AG04450 (cell line): ENCODE measurements around the gene CPXM2. TPM values are rescaled to one million over a fixed set of nuclear protein-coding genes. Genes with fewer than 3 reads are reported as not detected.

Experiments used
- CTCF ChIA-PET: fragments of 300-600, 350-600 bp; formaldehyde crosslinking; extraction: SDS; loops from one replicate; lab custom pipeline; 2022; ENCODE audit warnings: antibody characterized with exemption, inconsistent platforms; lab: Charles Lee
- POLR2A ChIA-PET: fragments of 350-600 bp; formaldehyde crosslinking; extraction: SDS; loops from one replicate; lab custom pipeline; 2021; ENCODE audit warnings: antibody characterized with exemption, inconsistent platforms; lab: Yijun Ruan, JAX
- DNase-seq: peaks from one replicate; pipeline ENCODE4 v3.0.0-alpha.2; 2011; ENCODE audit warnings: low read depth, low spot score
- H3K27ac ChIP-seq: one replicate; pipeline ENCODE4 v1.5.1; 2012; ENCODE audit warnings: low read depth, low read length, control low read depth
- H3K27me3 ChIP-seq: one replicate; pipeline ENCODE4 v1.6.0; 2012; ENCODE audit warnings: low read length; ENCODE audit not compliant: control insufficient read depth, insufficient read depth
- H3K4me3 ChIP-seq: 2 replicates; pipeline ENCODE4 v1.5.1; 2011; ENCODE audit warnings: mild to moderate bottlenecking, low read depth, low read length, control low read depth
- H3K9me3 ChIP-seq: 2 replicates; pipeline ENCODE4 v1.5.1; 2012; ENCODE audit warnings: low read length; ENCODE audit not compliant: control insufficient read depth, insufficient read depth
- CTCF ChIP-seq: IDR thresholded peaks from 2 replicates; pipeline ENCODE4 v1.5.1; 2011; ENCODE audit warnings: low read depth, low read length, control low read depth, inconsistent platforms
- polyA plus RNA-seq: library from polyadenylated mRNA; depleted of rRNA; stranded (reverse); fragments of >200 nt; gene quantifications from 2 replicates; pipeline ENCODE4 v1.2.3, GENCODE V29; 2011

CPXM2 gene
- polyA plus RNA-seq, 1 experiment: not detected

GRCh38 chr10:123847686-123848432 is 43.7 kb downstream of the CPXM2 start:
- H3K4me3 ChIP-seq: no peak overlapping the region
- no peak overlapping the region for H3K27ac ChIP-seq
- H3K9me3 ChIP-seq: peaks cover 22% of the 10 kb centered on the region
- ChIA-PET CTCF (no interaction called here), POLR2A (no interaction called here)
- DNase-seq: no peak
- no peak for TF ChIP-seq CTCF
- no peaks in the 10 kb centered on the region for H3K27me3 ChIP-seq

GRCh38 chr10:123843835-123844234 is 47.8 kb downstream of the CPXM2 start:
- no peak for DNase-seq
- no peaks in the 10 kb centered on the region for H3K27me3 ChIP-seq
- H3K9me3 ChIP-seq: peaks cover 16% of the 10 kb centered on the region
- no peak overlapping the region for H3K4me3 ChIP-seq
- H3K27ac ChIP-seq: no peak overlapping the region
- ChIA-PET CTCF (no interaction called here), POLR2A (no interaction called here)
- TF ChIP-seq CTCF: no peak

GRCh38 chr10:123842692-123843385 is 48.8 kb downstream of the CPXM2 start:
- CTCF ChIA-PET: no interaction called here
- H3K4me3 ChIP-seq: no peak overlapping the region
- no peak overlapping the region for H3K27ac ChIP-seq
- no peak for DNase-seq
- POLR2A ChIA-PET: no interaction called here
- TF ChIP-seq CTCF: no peak
- H3K9me3 ChIP-seq: peaks cover 25% of the 10 kb centered on the region
- no peaks in the 10 kb centered on the region for H3K27me3 ChIP-seq

- POLR2A ChIA-PET: no interaction called here
- no peak for TF ChIP-seq CTCF
- CTCF ChIA-PET: no interaction called here
- peaks cover 33% of the 10 kb centered on the region for H3K9me3 ChIP-seq
- no peak overlapping the region for H3K27ac ChIP-seq
- H3K4me3 ChIP-seq: no peak overlapping the region
- no peaks in the 10 kb centered on the region for H3K27me3 ChIP-seq
- no peak for DNase-seq
These were observed 50.0 kb downstream of the CPXM2 start for GRCh38 chr10:123841560-123841959.

GRCh38 chr10:123841115-123841514 is 50.5 kb downstream of the CPXM2 start:
- no peak for TF ChIP-seq CTCF
- ChIA-PET POLR2A (no interaction called here), CTCF (interaction anchor here (0.6 kb wide), 1 partner anchor 283 kb away, joined by 4 read pairs; no protein-coding TSS in a partner anchor)
- peaks cover 34% of the 10 kb centered on the region for H3K9me3 ChIP-seq
- H3K27me3 ChIP-seq: no peaks in the 10 kb centered on the region
- H3K4me3 ChIP-seq: no peak overlapping the region
- DNase-seq: no peak
- no peak overlapping the region for H3K27ac ChIP-seq
